ENCODE data around the gene VIPR2.

DNA sequence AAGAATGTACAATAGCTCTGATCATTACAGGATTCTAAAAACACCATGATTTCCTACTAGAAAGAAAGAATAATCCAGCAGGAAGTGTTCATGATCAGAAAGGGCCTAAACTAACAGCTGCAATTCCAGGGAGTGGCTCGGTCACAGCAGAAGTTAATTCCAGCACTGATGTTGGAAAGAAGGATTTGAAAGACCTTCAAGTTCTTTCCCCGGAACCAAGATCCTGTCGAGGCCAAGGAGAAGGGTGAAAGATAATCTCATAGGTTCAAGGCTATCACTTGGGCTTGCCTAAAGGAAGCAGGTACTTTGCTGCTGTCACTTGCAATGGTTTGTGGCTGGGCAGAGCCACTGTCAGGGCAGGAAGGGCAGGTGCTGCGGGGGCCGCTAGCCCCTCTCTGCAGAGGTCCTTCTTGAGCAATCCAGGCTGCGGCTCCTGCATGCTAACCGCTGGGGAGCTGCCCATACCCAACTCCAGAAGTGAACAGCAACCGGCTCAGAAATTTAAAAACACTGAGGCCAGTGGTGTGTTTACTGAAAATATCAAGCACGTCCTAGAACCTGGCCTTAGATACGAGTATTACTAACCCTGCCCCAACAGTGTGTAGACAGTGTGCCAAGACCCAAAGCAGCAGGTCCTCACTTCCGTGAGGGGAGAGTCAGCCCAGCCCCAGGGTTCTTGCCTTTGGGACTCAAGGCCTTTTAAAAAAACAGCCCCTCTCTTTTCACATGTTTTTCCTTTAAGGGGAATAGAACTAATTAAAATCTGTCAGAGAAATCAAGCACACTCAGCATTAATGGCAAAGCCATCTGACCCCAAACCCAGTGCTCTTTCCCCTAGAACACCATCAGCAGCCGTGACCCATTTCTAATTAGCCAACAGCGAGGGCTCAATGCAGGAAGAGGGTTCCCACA lies 76.8 kb downstream of the VIPR2 start:
- TF ChIP-seq POLR2A (IDR thresholded peaks at IDR 0.05) (no peak), POLR2AphosphoS5 (IDR thresholded peaks at IDR 0.05) (no peak)
- TF ChIP-seq, protein P1, sequence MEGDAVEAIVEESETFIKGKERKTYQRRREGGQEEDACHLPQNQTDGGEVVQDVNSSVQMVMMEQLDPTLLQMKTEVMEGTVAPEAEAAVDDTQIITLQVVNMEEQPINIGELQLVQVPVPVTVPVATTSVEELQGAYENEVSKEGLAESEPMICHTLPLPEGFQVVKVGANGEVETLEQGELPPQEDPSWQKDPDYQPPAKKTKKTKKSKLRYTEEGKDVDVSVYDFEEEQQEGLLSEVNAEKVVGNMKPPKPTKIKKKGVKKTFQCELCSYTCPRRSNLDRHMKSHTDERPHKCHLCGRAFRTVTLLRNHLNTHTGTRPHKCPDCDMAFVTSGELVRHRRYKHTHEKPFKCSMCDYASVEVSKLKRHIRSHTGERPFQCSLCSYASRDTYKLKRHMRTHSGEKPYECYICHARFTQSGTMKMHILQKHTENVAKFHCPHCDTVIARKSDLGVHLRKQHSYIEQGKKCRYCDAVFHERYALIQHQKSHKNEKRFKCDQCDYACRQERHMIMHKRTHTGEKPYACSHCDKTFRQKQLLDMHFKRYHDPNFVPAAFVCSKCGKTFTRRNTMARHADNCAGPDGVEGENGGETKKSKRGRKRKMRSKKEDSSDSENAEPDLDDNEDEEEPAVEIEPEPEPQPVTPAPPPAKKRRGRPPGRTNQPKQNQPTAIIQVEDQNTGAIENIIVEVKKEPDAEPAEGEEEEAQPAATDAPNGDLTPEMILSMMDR (IDR thresholded peaks at IDR 0.05) = no peak
